Liver (tissue), 10 donors: ENCODE measurements around the gene TSR1. TPM values are rescaled to one million over a fixed set of nuclear protein-coding genes. Genes with fewer than 3 reads are reported as not detected.
A peak's percentile ranks its signal among the peaks of the same experiment; 100 is the strongest.

Experiments used
- DNase-seq: peaks from one replicate; pipeline ENCODE4 v3.0.0-alpha.2; 2017; ENCODE audit warnings: low spot score
- H3K27ac ChIP-seq, 2 donors: one replicate each; pipeline ENCODE4 v1.7.0; 2013; ENCODE audit warnings: inconsistent platforms in 2 of 2, low read length in 2 of 2, control low read depth in 1 of 2, low read depth in 1 of 2, mild to moderate bottlenecking in 1 of 2
- H3K27me3 ChIP-seq, 4 donors: one replicate each; pipeline versions ENCODE4 v1.6.1 to v1.7.0; 2013; ENCODE audit warnings: low read length in 3 of 4, inconsistent platforms in 1 of 4, mild to moderate bottlenecking in 1 of 4, moderate library complexity in 1 of 4; ENCODE audit not compliant: control insufficient read depth in 4 of 4, insufficient read depth in 4 of 4
- H3K36me3 ChIP-seq, 4 donors: one replicate each; pipeline versions ENCODE4 v1.6.1 to v1.7.0; 2013; ENCODE audit warnings: low read length in 3 of 4, mild to moderate bottlenecking in 3 of 4, low read depth in 1 of 4, moderate library complexity in 1 of 4; ENCODE audit not compliant: control insufficient read depth in 4 of 4, insufficient read depth in 3 of 4
- H3K4me1 ChIP-seq, 4 donors: one replicate each; pipeline versions ENCODE4 v1.6.1 to v1.7.0; 2013; ENCODE audit warnings: low read length in 3 of 4, mild to moderate bottlenecking in 3 of 4, moderate library complexity in 1 of 4; ENCODE audit not compliant: control insufficient read depth in 4 of 4, insufficient read depth in 4 of 4
- H3K4me3 ChIP-seq, 3 donors: one replicate each; pipeline versions ENCODE4 v1.6.1 to v1.7.0; 2013; ENCODE audit warnings: low read length in 3 of 3, control low read depth in 1 of 3, low read depth in 1 of 3, mild to moderate bottlenecking in 1 of 3
- H3K9ac ChIP-seq, 2 donors: one replicate each; pipeline ENCODE4 v1.7.0; 2013; ENCODE audit warnings: low read length in 2 of 2, mild to moderate bottlenecking in 2 of 2, moderate library complexity in 2 of 2, control low read depth in 1 of 2, low read depth in 1 of 2
- H3K9me3 ChIP-seq, 4 donors: one replicate each; pipeline versions ENCODE4 v1.6.1 to v1.7.0; 2013; ENCODE audit warnings: low read length in 3 of 4; ENCODE audit not compliant: control insufficient read depth in 4 of 4
- EGR1 ChIP-seq, 2 donors: IDR thresholded peaks; 2 replicates each; pipeline ENCODE4 v1.6.1; 2016 to 2018; ENCODE audit warnings: antibody characterized with exemption in 2 of 2, low read depth in 2 of 2
- FOXA1 ChIP-seq: IDR thresholded peaks from 2 replicates; pipeline ENCODE4 v1.6.1; 2016; ENCODE audit warnings: antibody characterized with exemption
- HNF4A ChIP-seq, 2 donors: conservative IDR thresholded peaks; 2 replicates each; pipeline ENCODE4 v1.6.1; 2016; ENCODE audit warnings: antibody characterized with exemption in 2 of 2, mild to moderate bottlenecking in 2 of 2
- HNF4G ChIP-seq: IDR thresholded peaks from 2 replicates; pipeline ENCODE4 v1.6.1; 2016; ENCODE audit warnings: antibody characterized with exemption
- JUND ChIP-seq, 2 donors: IDR thresholded peaks; 2 replicates each; pipeline ENCODE4 v1.6.1; 2016; ENCODE audit warnings: antibody characterized with exemption in 2 of 2
- NR2F2 ChIP-seq: IDR thresholded peaks from 2 replicates; pipeline ENCODE4 v1.6.1; 2016; ENCODE audit warnings: antibody characterized with exemption
- RAD21 ChIP-seq, 2 donors: IDR thresholded peaks; 2 replicates each; pipeline ENCODE4 v1.6.1; 2016; ENCODE audit warnings: antibody characterized with exemption in 2 of 2, mild to moderate bottlenecking in 2 of 2
- SP1 ChIP-seq: IDR thresholded peaks from 2 replicates; pipeline ENCODE4 v1.6.1; 2018; ENCODE audit warnings: antibody characterized with exemption, mild to moderate bottlenecking
- TAF1 ChIP-seq: conservative IDR thresholded peaks from 2 replicates; pipeline ENCODE4 v1.6.1; 2016; ENCODE audit warnings: antibody characterized with exemption, mild to moderate bottlenecking
- WGBS: extraction: QIAGEN DNeasy Blood & Tissue Kit; methylation state at CpG from one replicate; pipeline ENCODE4 v1.1.7; 2013; 5-methylcytosine and 5-hydroxymethylcytosine counted together
- polyA plus RNA-seq, 2 donors: library from polyadenylated mRNA; stranded (reverse) in 1 of 2; unstranded in 1 of 2; fragments of 200-250 nt in 1 of 2; fragments of >200 nt in 1 of 2; fragmentation: Nextera tagmentation in 1 of 2; extraction: Ambion mirVana in 1 of 2; gene quantifications; one replicate each; pipeline versions ENCODE4 v1.2.1 to v1.2.3, GENCODE V29; 2013 to 2015
- small RNA-seq: library from RNA; depleted of rRNA; stranded (forward); fragments of <200 nt; gene quantifications from one replicate; pipeline ENCODE3, GENCODE V24; 2014
- total RNA-seq, 2 donors: library from RNA; depleted of rRNA; stranded (reverse); fragments of >200 nt; gene quantifications; one replicate each; pipeline ENCODE4 v1.2.3, GENCODE V29; 2014
- TF ChIP-seq, protein P1 (sequence below): fragments of 150-350 bp; IDR thresholded peaks from 2 replicates; pipeline ENCODE4 v1.5.1; 2017; ENCODE audit warnings: improper control_type of control experiment, low read depth, low read length; ENCODE audit not compliant: missing input control
- TF ChIP-seq, protein P2 (sequence below): IDR thresholded peaks from 2 replicates; pipeline ENCODE4 v1.6.1; 2016; ENCODE audit warnings: antibody characterized with exemption, mild to moderate bottlenecking
- TF ChIP-seq, protein P3 (sequence below): IDR thresholded peaks from 2 replicates; pipeline ENCODE4 v1.6.1; 2016; ENCODE audit warnings: antibody characterized with exemption
- donor health status: healthy.
- donor health status: healthy.
- donor health status: healthy.
- donor health status: healthy.
- donor health status: healthy.

Gene TSR1
- total and polyA plus RNA-seq, 4 donors = 6.5 to 27.0 (median 13.8) TPM

DNA sequence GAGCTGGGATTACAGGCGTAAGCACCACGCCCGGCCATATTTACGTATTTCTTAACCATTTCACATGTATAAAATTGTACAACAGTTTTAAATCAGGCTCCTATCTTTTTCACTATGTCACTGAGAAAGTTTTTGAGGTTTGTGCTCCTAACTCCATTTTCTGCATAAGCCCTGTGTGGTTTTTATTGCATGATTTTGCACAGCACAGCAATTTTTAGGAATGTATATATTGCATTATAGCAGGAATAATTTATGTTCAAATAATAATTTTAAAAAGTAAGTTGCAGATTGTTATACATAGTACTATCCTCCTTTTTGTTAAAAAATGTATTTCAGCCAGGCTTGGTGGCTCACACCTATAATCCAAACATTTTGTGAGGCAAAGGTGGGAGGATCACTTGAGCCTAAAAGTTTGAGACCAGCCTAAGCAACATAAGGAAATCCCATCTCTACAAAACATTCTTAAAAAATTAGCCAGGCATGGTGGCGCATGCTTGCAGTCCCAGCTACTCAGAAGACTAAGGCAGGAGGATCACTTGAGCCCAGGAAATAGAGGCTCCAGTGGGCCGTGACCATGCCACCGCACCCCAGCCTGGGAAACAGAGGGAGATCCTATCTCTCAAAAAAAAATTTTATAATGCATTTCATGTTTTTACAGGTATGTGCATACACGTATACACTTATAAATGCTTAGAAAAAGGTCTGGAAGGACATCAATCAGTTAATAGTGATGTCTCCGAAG lies 58.7 kb downstream of the TSR1 start:
- WGBS = 98% methylated on average over 9 of the region's 9 CpGs
- Histone ChIP-seq H3K4me1 (no peaks in the 10 kb centered on the region), H3K27ac (no peak overlapping the region), H3K9ac (no peak overlapping the region), H3K9me3 (no peaks in the 10 kb centered on the region), H3K4me3 (no peak overlapping the region), H3K27me3 (no peaks in the 10 kb centered on the region), H3K36me3 (peaks cover 1 to 29% (median 20%) of the 10 kb centered on the region in 4 donors)
- TF ChIP-seq SP1 = no peak
- no peak for DNase-seq

- 88% methylated on average over 1 of the region's 1 CpG for WGBS
- TF ChIP-seq RAD21 (IDR thresholded peaks at IDR 0.05) = no peak
- TF ChIP-seq, protein P1, sequence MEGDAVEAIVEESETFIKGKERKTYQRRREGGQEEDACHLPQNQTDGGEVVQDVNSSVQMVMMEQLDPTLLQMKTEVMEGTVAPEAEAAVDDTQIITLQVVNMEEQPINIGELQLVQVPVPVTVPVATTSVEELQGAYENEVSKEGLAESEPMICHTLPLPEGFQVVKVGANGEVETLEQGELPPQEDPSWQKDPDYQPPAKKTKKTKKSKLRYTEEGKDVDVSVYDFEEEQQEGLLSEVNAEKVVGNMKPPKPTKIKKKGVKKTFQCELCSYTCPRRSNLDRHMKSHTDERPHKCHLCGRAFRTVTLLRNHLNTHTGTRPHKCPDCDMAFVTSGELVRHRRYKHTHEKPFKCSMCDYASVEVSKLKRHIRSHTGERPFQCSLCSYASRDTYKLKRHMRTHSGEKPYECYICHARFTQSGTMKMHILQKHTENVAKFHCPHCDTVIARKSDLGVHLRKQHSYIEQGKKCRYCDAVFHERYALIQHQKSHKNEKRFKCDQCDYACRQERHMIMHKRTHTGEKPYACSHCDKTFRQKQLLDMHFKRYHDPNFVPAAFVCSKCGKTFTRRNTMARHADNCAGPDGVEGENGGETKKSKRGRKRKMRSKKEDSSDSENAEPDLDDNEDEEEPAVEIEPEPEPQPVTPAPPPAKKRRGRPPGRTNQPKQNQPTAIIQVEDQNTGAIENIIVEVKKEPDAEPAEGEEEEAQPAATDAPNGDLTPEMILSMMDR = no peak
- TF ChIP-seq SP1 = no peak
- TF ChIP-seq, protein P2, sequence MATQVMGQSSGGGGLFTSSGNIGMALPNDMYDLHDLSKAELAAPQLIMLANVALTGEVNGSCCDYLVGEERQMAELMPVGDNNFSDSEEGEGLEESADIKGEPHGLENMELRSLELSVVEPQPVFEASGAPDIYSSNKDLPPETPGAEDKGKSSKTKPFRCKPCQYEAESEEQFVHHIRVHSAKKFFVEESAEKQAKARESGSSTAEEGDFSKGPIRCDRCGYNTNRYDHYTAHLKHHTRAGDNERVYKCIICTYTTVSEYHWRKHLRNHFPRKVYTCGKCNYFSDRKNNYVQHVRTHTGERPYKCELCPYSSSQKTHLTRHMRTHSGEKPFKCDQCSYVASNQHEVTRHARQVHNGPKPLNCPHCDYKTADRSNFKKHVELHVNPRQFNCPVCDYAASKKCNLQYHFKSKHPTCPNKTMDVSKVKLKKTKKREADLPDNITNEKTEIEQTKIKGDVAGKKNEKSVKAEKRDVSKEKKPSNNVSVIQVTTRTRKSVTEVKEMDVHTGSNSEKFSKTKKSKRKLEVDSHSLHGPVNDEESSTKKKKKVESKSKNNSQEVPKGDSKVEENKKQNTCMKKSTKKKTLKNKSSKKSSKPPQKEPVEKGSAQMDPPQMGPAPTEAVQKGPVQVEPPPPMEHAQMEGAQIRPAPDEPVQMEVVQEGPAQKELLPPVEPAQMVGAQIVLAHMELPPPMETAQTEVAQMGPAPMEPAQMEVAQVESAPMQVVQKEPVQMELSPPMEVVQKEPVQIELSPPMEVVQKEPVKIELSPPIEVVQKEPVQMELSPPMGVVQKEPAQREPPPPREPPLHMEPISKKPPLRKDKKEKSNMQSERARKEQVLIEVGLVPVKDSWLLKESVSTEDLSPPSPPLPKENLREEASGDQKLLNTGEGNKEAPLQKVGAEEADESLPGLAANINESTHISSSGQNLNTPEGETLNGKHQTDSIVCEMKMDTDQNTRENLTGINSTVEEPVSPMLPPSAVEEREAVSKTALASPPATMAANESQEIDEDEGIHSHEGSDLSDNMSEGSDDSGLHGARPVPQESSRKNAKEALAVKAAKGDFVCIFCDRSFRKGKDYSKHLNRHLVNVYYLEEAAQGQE = no peak
- TF ChIP-seq TAF1 = no peak
- TF ChIP-seq, protein P3, sequence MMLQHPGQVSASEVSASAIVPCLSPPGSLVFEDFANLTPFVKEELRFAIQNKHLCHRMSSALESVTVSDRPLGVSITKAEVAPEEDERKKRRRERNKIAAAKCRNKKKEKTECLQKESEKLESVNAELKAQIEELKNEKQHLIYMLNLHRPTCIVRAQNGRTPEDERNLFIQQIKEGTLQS = no peak
- TF ChIP-seq HNF4G = no peak
- no peak for TF ChIP-seq NR2F2
- no peak for TF ChIP-seq JUND (IDR thresholded peaks at IDR 0.05)
- TF ChIP-seq FOXA1 = no peak
- no peak for TF ChIP-seq HNF4A (conservative IDR thresholded peaks at IDR 0.05)
- no peak for TF ChIP-seq EGR1 (IDR thresholded peaks at IDR 0.05; ENCODE audit: low read depth in 2 of 2)
- H3K9me3 ChIP-seq = no peaks in the 10 kb centered on the region
- no peak overlapping the region for H3K4me3 ChIP-seq
- H3K4me1 ChIP-seq = no peaks in the 10 kb centered on the region
- H3K36me3 ChIP-seq = peaks cover 1 to 15% (median 9%) of the 10 kb centered on the region in 4 donors
- no peak overlapping the region for H3K27ac ChIP-seq
- no peak for DNase-seq
- H3K9ac ChIP-seq = no peak overlapping the region
- H3K27me3 ChIP-seq = no peaks in the 10 kb centered on the region
Measured at GRCh38 chr17:2275722-2276121, 60.5 kb downstream of the TSR1 start.

DNA sequence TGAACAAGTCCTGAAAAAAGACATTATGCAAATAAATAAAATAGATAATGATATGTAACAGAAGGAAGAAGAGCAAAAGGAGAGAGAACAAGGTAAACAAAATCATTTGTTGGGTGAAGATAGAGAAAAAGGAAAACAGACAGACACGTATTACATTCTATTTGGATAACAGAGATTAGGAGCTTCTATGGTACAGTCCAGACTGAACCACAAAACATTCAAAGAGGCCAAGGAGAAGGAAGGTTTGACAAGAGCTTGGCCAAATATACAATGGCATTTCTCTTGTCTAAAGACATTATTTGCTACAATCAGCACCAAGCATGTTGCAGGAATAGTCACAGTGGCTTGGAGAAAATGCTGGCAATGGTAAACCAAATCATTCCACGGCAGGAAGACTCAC lies 61.8 kb downstream of the TSR1 start:
- 60% methylated on average over 2 of the region's 2 CpGs for WGBS
- no peak overlapping the region for H3K9ac ChIP-seq
- H3K4me1 ChIP-seq = no peaks in the 10 kb centered on the region
- H3K4me3 ChIP-seq = no peak overlapping the region
- TF ChIP-seq RAD21 (IDR thresholded peaks at IDR 0.05) = no peak
- H3K27me3 ChIP-seq = no peaks in the 10 kb centered on the region
- H3K9me3 ChIP-seq = no peaks in the 10 kb centered on the region
- no peak overlapping the region for H3K27ac ChIP-seq
- DNase-seq = no peak
- H3K36me3 ChIP-seq = peaks cover 1 to 7% (median 3%) of the 10 kb centered on the region in 4 donors

Small RNA genes lying within 50 kb of the gene (small RNA-seq; reads per million reads assigned to genes)
- gene AC006435.3 (not detected), gene SNORD91A (544 reads per million, percentile 99 among the genes with 10 or more reads in this experiment), gene SNORD91B (174 reads per million, percentile 98 among the genes with 10 or more reads in this experiment)

Other genes starting within 250 kb of the TSR1 start
- gene SMG6, start 32.7 kb downstream of the TSR1 start, total RNA-seq = 10 to 100 TPM in 1 of 2 donors, 1 to 10 TPM in 1; 9.3 to 12.0 TPM
- 1 to 10 TPM; 4.9 to 7.1 TPM for gene SMG6, start 32.7 kb downstream of the TSR1 start, polyA plus RNA-seq
- 10 to 100 TPM in 1 of 2 donors, 1 to 10 TPM in 1; 4.9 to 10.3 TPM for gene SRR, start 32.5 kb downstream of the TSR1 start, total RNA-seq
- gene SRR, start 32.5 kb downstream of the TSR1 start, polyA plus RNA-seq = 1 to 10 TPM; 2.9 to 3.8 TPM
- gene SGSM2, start 1.0 kb upstream of the TSR1 start, total RNA-seq = 10 to 100 TPM; 12.4 to 17.5 TPM
- gene SGSM2, start 1.0 kb upstream of the TSR1 start, polyA plus RNA-seq = 10 to 100 TPM in 1 of 2 donors, 1 to 10 TPM in 1; 5.5 to 12.4 TPM
- 1 to 10 TPM; 2.8 to 5.0 TPM for gene MNT, start 64.6 kb upstream of the TSR1 start, total RNA-seq
- 1 to 10 TPM; 1.7 to 2.5 TPM for gene MNT, start 64.6 kb upstream of the TSR1 start, polyA plus RNA-seq
- 1 to 10 TPM; 7.4 to 8.9 TPM for gene METTL16, start 175.4 kb upstream of the TSR1 start, total RNA-seq
- 1 to 10 TPM; 4.1 to 5.8 TPM for gene METTL16, start 175.4 kb upstream of the TSR1 start, polyA plus RNA-seq